Naive thymus-derived CD4-positive, alpha-beta T cell (primary cell): ENCODE measurements around the gene GGCX. TPM values are rescaled to one million over a fixed set of nuclear protein-coding genes. Genes with fewer than 3 reads are reported as not detected.
"Not testable (repeated sequence)": the region's sequence is repeated elsewhere in the genome, so short reads cannot be mapped to it uniquely, and the experiment has no call there.

Experiments used
- ATAC-seq: fragments of 150-1000 bp; cut with Tn5 transposase; 2 replicates; pipeline ENCODE4 v1.10.0; 2021; ENCODE audit warnings: mild to moderate bottlenecking, moderate library complexity
- CTCF ChIA-PET: fragments of 350-600 bp; sonication (Branson Sonifier 250); formaldehyde crosslinking; loops from one replicate; lab custom pipeline; 2021; ENCODE audit warnings: antibody characterized with exemption; lab: Charles Lee
- POLR2A ChIA-PET: fragments of 350-600 bp; sonication (Branson Sonifier 250); formaldehyde crosslinking; loops from one replicate; lab custom pipeline; 2021; ENCODE audit warnings: antibody characterized with exemption, inconsistent platforms; lab: Charles Lee
- DNase-seq, 9 donors: peaks; one replicate each; pipeline versions ENCODE4 v3.0.0 to v3.0.0-alpha.2; 2020 to 2022; ENCODE audit warnings: mixed read lengths in 1 of 9
- H3K27ac ChIP-seq: one replicate; pipeline ENCODE4 v1.7.0; 2013; ENCODE audit warnings: mild to moderate bottlenecking, low read depth, low read length, moderate library complexity
- H3K27me3 ChIP-seq, 2 donors: one replicate each; pipeline ENCODE4 v1.7.0; 2013; ENCODE audit warnings: low read length in 2 of 2, mild to moderate bottlenecking in 2 of 2, moderate library complexity in 2 of 2; ENCODE audit not compliant: control insufficient read depth in 2 of 2, insufficient read depth in 2 of 2
- H3K36me3 ChIP-seq, 3 experiments: 1 replicate in 2 of 3; 2 replicates in 1 of 3; pipeline ENCODE4 v1.7.0; 2013; ENCODE audit warnings: low read length in 3 of 3, mild to moderate bottlenecking in 3 of 3, moderate library complexity in 1 of 3; ENCODE audit not compliant: insufficient read depth in 3 of 3, control insufficient read depth in 2 of 3
- H3K4me1 ChIP-seq, 2 donors: one replicate each; pipeline ENCODE4 v1.7.0; 2013; ENCODE audit warnings: low read length in 2 of 2, mild to moderate bottlenecking in 2 of 2, moderate library complexity in 1 of 2; ENCODE audit not compliant: control insufficient read depth in 2 of 2, insufficient read depth in 2 of 2
- H3K4me3 ChIP-seq: 2 replicates; pipeline ENCODE4 v1.7.0; 2013; ENCODE audit warnings: mild to moderate bottlenecking, low read length
- H3K9me3 ChIP-seq, 3 experiments: 1 replicate in 2 of 3; 2 replicates in 1 of 3; pipeline ENCODE4 v1.7.0; 2013; ENCODE audit warnings: low read length in 3 of 3; ENCODE audit not compliant: control insufficient read depth in 2 of 3
- H3K27ac Mint-ChIP-seq, 9 donors: one replicate each; pipeline ENCODE4 v1.8.0; 2020 to 2022; ENCODE audit warnings: mixed read lengths in 9 of 9, mild to moderate bottlenecking in 8 of 9, moderate library complexity in 5 of 9, inconsistent platforms in 2 of 9
- H3K27me3 Mint-ChIP-seq, 5 donors: one replicate each; pipeline ENCODE4 v1.8.0; 2021 to 2022; ENCODE audit warnings: mixed read lengths in 5 of 5, mild to moderate bottlenecking in 1 of 5
- H3K36me3 Mint-ChIP-seq, 5 donors: one replicate each; pipeline ENCODE4 v1.8.0; 2020 to 2022; ENCODE audit warnings: mixed read lengths in 5 of 5, mild to moderate bottlenecking in 3 of 5, inconsistent platforms in 1 of 5
- H3K4me1 Mint-ChIP-seq, 7 donors: one replicate each; pipeline ENCODE4 v1.8.0; 2020 to 2022; ENCODE audit warnings: mixed read lengths in 7 of 7, mild to moderate bottlenecking in 3 of 7, inconsistent platforms in 1 of 7
- H3K4me3 Mint-ChIP-seq, 10 donors: one replicate each; pipeline ENCODE4 v1.8.0; 2020 to 2022; ENCODE audit warnings: mild to moderate bottlenecking in 10 of 10, mixed read lengths in 10 of 10, moderate library complexity in 6 of 10, inconsistent platforms in 2 of 10
- H3K9me3 Mint-ChIP-seq, 11 donors: one replicate each; pipeline ENCODE4 v1.8.0; 2020 to 2022; ENCODE audit warnings: mixed read lengths in 11 of 11, mild to moderate bottlenecking in 4 of 11, inconsistent platforms in 1 of 11, moderate library complexity in 1 of 11
- intact Hi-C, 2 donors: fragments of 100-400 bp; cut with micrococcal nuclease; formaldehyde crosslinking; loops; one replicate each; pipeline ENCODE4 v1.15.1; 2023
- polyA plus RNA-seq, 2 donors: library from polyadenylated mRNA; unstranded; fragments of 300-500 nt; fragmentation: Illumina TruSeq; gene quantifications; one replicate each; pipeline ENCODE4 v1.2.3, GENCODE V29; 2021
- total RNA-seq, 6 experiments: library from RNA in 5 of 6; stranded (reverse) in 5 of 6; gene quantifications; 1 replicate in 5 of 6; 2 replicates in 1 of 6; pipeline ENCODE4 v1.2.3 and lab custom pipeline; 2021 to 2026

Gene GGCX
- total and polyA plus RNA-seq, 7 experiments from 2014 or later = 11.8 to 34.2 (median 20.5) TPM

GRCh38 chr2:85544915-85545779, 16.1 kb downstream of the GGCX start:
- Mint-ChIP-seq H3K4me1 (peaks cover 8 to 44% (median 32%) of the 10 kb centered on the region in 7 donors), H3K36me3 (peaks cover 21 to 39% (median 30%) of the 10 kb centered on the region in 5 donors)
- H3K9me3 Mint-ChIP-seq, H3K4me3 Mint-ChIP-seq, intact Hi-C loops, H3K27me3 ChIP-seq, ATAC-seq, H3K9me3 ChIP-seq, H3K27me3 Mint-ChIP-seq, H3K27ac ChIP-seq, H3K4me3 ChIP-seq, H3K27ac Mint-ChIP-seq, DNase-seq: not testable (repeated sequence)
- peaks cover 17 to 51% (median 25%) of the 10 kb centered on the region in 3 experiments for H3K36me3 ChIP-seq
- H3K4me1 ChIP-seq = peaks cover 10 to 12% of the 10 kb centered on the region in 2 donors
- CTCF ChIA-PET = interaction anchor here (1.0 to 1.5 kb wide), 2 partner anchors 125 to 152 kb away, joined by 3 to 4 read pairs; no protein-coding TSS in a partner anchor
- POLR2A ChIA-PET = interaction anchor here (0.9 to 2.1 kb wide), 6 partner anchors 11 to 126 kb away, joined by 3 to 6 read pairs (median 4); partner anchors contain the start of gene SH2D6

- DNase-seq, H3K27me3 Mint-ChIP-seq, H3K9me3 ChIP-seq, intact Hi-C loops, H3K4me3 ChIP-seq, H3K9me3 Mint-ChIP-seq, H3K27ac ChIP-seq, H3K4me3 Mint-ChIP-seq, ATAC-seq, H3K27me3 ChIP-seq: not testable (repeated sequence)
- ChIA-PET CTCF (interaction anchor here (1.6 kb wide), 1 partner anchor 8 kb away, joined by 4 read pairs; no protein-coding TSS in a partner anchor), POLR2A (interaction anchor here (0.9 kb wide), 2 partner anchors 51 to 107 kb away, joined by 4 to 5 read pairs; partner anchors contain the start of gene RNF181)
- Mint-ChIP-seq H3K36me3 (peaks cover 21 to 44% (median 24%) of the 10 kb centered on the region in 5 donors), H3K4me1 (peaks cover 8 to 45% (median 37%) of the 10 kb centered on the region in 7 donors), H3K27ac (peak overlapping the region in 3 of 9 donors; percentile 3 to 48 (median 21))
- H3K4me1 ChIP-seq = peaks cover 10 to 17% of the 10 kb centered on the region in 2 donors
- H3K36me3 ChIP-seq = peaks cover 17 to 45% (median 21%) of the 10 kb centered on the region in 3 experiments
Observed at GRCh38 chr2:85544254-85544691, 17.0 kb downstream of the GGCX start.

DNA sequence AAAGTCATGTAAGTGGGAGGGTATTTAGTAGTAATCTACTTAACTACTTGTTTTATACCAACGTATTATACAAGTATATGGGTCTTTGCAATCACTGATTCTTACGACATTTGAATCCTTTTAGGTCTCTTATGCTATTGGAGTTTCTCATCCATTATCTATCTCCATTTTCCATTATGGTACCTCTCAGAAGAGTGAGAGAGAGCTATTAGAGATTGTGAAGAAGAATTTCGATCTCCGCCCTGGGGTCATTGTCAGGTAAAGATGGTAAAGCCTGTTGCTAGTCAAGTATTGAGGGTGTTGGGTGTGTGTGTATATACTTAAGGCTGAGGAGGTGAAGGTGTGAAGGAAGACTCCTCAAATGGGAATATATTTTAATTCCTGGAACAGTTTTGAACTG, 18.5 kb downstream of the GGCX start:
- POLR2A ChIA-PET = interaction anchor here (1.3 kb wide), 1 partner anchor 9 kb away, joined by 5 read pairs; no protein-coding TSS in a partner anchor
- H3K4me3 Mint-ChIP-seq = peak overlapping the region in 1 of 10 donors; percentile 30
- Histone ChIP-seq H3K4me3 (no peak overlapping the region), H3K4me1 (peaks cover 10 to 19% of the 10 kb centered on the region in 2 donors), H3K27me3 (no peaks in the 10 kb centered on the region), H3K9me3 (no peaks in the 10 kb centered on the region), H3K36me3 (peaks cover 17 to 51% (median 21%) of the 10 kb centered on the region in 3 experiments), H3K27ac (no peak overlapping the region)
- H3K9me3 Mint-ChIP-seq = no peaks in the 10 kb centered on the region
- peak overlapping the region in 4 of 9 donors; percentile 1 to 90 (median 18) for H3K27ac Mint-ChIP-seq
- CTCF ChIA-PET = interaction anchor here (1.4 to 1.6 kb wide), 2 partner anchors 9 to 123 kb away, joined by 4 to 11 read pairs; no protein-coding TSS in a partner anchor
- peaks cover 21 to 43% (median 24%) of the 10 kb centered on the region in 5 donors for H3K36me3 Mint-ChIP-seq
- intact Hi-C loops = no loop called here
- H3K4me1 Mint-ChIP-seq = peaks cover 8 to 47% (median 41%) of the 10 kb centered on the region in 7 donors
- ATAC-seq (no peak), DNase-seq (no peak)
- H3K27me3 Mint-ChIP-seq = no peaks in the 10 kb centered on the region

- POLR2A ChIA-PET = interaction anchor here (0.8 to 5.7 kb wide), 7 partner anchors 9 to 215 kb away, joined by 3 to 74 read pairs (median 5); partner anchors contain the start of genes GGCX, SH2D6 and TGOLN2
- H3K4me3 Mint-ChIP-seq = peak overlapping the region in 4 of 10 donors; percentile 94 to 97 (median 96)
- Histone ChIP-seq H3K9me3 (no peaks in the 10 kb centered on the region), H3K4me3 (no peak overlapping the region), H3K4me1 (peaks cover 19 to 27% of the 10 kb centered on the region in 2 donors), H3K27me3 (no peaks in the 10 kb centered on the region), H3K27ac (no peak overlapping the region), H3K36me3 (peaks cover 17 to 51% (median 21%) of the 10 kb centered on the region in 3 experiments)
- H3K27ac Mint-ChIP-seq = peak overlapping the region in 4 of 9 donors; percentile 33 to 92 (median 90)
- DNase-seq = no peak
- peaks cover 21 to 42% (median 24%) of the 10 kb centered on the region in 5 donors for H3K36me3 Mint-ChIP-seq
- ATAC-seq = no peak
- H3K4me1 Mint-ChIP-seq = peaks cover 12 to 56% (median 50%) of the 10 kb centered on the region in 7 donors
- no peaks in the 10 kb centered on the region for H3K9me3 Mint-ChIP-seq
- intact Hi-C loops = no loop called here
- CTCF ChIA-PET = interaction anchor here (0.6 to 0.9 kb wide), 3 partner anchors 10 to 147 kb away, joined by 3 to 5 read pairs (median 3); no protein-coding TSS in a partner anchor
- H3K27me3 Mint-ChIP-seq = no peaks in the 10 kb centered on the region
Observed at GRCh38 chr2:85541753-85542457, 19.4 kb downstream of the GGCX start.

GRCh38 chr2:85541262-85541661, 20.0 kb downstream of the GGCX start:
- Mint-ChIP-seq H3K9me3 (no peaks in the 10 kb centered on the region), H3K27ac (peak overlapping the region in 5 of 9 donors; percentile 1 to 92 (median 90)), H3K36me3 (peaks cover 21 to 42% (median 24%) of the 10 kb centered on the region in 5 donors), H3K27me3 (no peaks in the 10 kb centered on the region), H3K4me3 (peak overlapping the region in 8 of 10 donors; percentile 91 to 98 (median 94)), H3K4me1 (peaks cover 12 to 63% (median 52%) of the 10 kb centered on the region in 7 donors)
- ChIA-PET CTCF (interaction anchor here (0.6 to 1.5 kb wide), 4 partner anchors 10 to 147 kb away, joined by 3 to 5 read pairs (median 4); no protein-coding TSS in a partner anchor), POLR2A (interaction anchor here (0.8 to 5.7 kb wide), 9 partner anchors 9 to 214 kb away, joined by 3 to 74 read pairs (median 5); partner anchors contain the start of genes GGCX, SH2D6 and TGOLN2)
- Histone ChIP-seq H3K9me3 (no peaks in the 10 kb centered on the region), H3K36me3 (peaks cover 17 to 51% (median 21%) of the 10 kb centered on the region in 3 experiments), H3K4me1 (peaks cover 19 to 27% of the 10 kb centered on the region in 2 donors), H3K27ac (peak overlapping the region; percentile 84), H3K4me3 (peak overlapping the region; percentile 92), H3K27me3 (no peaks in the 10 kb centered on the region)
- intact Hi-C loops = no loop called here
- ATAC-seq = no peak
- no peak for DNase-seq
